HG03064 (cell line): ENCODE data around the gene CPLX3.

Experiments
- ATAC-seq: cut with Tn5 transposase; IDR thresholded peaks from one replicate; pipeline ENCODE4 v1.9.1; 2021; ENCODE audit warnings: low read depth; ENCODE audit not compliant: unreplicated experiment

CPLX3 gene

GRCh38 chr15:74867466-74868038 lies 41.1 kb downstream of the CPLX3 start:
- ATAC-seq = no peak

DNA sequence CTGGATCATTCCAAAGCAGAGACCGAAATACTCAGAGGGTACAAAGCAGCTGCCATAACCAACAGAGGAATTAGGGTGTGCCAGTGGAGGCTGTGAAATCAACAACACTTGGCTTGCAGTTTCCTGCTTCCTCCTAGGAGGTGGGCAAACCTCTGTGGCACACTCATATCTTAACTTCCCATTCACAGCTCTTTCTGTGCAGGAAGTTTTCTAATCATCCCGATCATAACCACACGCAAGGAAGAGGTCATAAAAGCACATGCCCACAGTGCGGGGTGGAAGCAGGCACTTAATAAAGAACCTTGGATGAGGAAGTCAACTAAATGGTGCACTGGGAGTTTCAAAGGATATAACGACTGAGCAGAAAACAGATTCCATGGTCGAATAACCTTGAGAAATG lies 41.6 kb downstream of the CPLX3 start:
- ATAC-seq = no peak

DNA sequence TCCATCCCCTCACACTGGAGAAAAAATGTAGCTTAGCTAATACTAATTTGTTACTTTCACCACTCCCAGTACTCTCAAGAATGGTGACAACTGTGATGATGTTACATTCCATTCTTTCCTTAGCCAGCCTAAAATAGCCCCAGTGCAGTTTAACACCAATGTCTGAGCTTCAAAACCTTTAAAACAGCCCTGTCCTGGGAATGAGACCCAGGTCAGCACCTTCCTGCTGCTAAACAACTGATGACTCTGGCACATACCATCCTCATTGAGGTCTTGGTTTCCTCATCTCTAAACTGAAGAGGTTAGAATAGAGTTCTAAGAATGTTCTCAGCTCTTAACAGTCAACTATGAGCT lies 42.9 kb downstream of the CPLX3 start:
- no peak for ATAC-seq

DNA sequence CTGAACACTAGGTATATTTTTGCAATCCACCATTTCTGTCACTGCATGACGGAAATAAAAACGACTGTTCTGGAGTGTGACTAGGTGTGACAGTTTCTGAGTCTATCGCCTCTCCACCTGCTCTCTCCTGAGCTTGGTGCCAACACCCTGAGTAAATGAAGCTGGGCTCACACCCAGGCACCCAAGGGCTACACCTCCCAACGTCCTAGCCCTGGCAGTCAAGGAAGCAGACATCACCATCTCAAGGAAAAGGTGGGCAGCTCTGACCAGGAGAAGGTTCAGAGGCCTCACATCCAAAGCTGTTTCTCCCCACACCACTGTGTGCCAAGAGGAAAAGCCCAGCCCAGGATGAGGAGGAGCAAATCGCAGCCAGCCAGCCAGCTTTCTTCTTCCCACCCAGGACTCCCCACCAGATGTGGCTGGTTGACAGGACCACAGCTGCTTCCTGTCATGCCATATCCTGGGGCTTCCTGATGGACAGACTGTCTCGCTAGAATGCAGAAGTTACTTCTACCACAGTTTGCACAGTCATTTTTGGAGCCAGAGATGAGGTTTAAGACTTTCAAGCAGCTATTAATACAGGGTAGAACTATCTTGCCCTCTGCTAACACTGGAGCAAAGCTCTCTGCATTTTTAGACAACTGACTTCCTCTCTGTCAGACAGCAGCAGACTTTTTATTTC lies 43.4 kb downstream of the CPLX3 start:
- peak; percentile 52 for ATAC-seq

GRCh38 chr15:74870436-74871215 lies 44.2 kb downstream of the CPLX3 start:
- no peak for ATAC-seq

DNA sequence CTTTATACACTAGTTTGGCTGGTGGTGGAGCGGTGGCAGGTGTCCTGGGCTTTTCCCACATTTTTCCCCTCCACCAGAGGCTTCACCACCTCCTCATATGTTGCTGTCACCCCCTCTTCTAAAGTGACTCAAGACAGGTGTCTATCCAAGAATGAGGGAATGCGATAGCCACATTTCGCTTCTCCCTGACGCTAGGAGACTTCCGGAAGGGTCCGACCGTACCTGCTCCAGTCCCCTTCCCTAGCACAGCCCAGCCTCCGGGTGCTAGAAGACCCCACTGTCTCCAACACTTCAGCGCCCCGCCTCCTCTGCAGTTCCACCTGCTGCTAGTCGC lies 46.2 kb downstream of the CPLX3 start:
- no peak for ATAC-seq

- ATAC-seq = peak; percentile 58
Observed at GRCh38 chr15:74873036-74873755, 46.8 kb downstream of the CPLX3 start, which contains the start of gene SCAMP2. Gene SCAMP2 (minus strand): TSS chr15:74873365. CDS start chr15:74873255, 110 bp downstream.

DNA sequence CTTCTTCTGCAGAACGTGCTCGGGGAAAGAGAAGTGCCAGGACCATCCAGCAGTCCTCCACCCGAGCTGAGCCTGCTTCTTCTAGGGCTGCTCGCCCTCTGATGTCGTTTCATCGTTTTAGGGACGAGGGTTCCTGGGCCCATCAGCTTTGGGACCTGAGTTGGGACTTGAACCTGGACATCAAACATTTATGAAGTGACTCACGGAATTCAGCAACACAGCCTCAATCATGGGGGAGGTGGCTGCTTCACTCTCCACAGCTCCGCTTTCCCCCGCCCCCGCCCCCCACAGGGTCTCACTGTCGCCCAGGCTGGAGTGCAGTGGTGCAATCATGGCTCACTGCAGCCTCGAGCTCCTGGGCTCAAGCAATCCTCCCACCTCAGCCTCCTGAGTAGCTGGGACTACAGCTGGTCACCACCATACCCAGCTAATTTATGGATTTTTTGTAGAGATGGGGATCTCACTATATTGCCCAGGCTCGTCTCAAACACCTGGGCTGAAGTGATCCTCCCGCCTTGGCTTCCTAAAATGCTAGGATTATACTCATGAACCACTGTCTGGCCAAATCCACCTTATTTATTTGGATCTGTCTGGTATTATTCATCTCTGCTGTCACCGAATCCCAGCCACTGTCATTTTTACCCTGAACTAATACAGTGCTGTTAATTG lies 47.5 kb downstream of the CPLX3 start:
- ATAC-seq = no peak

- no peak for ATAC-seq
Observed at GRCh38 chr15:74878273-74878672, 51.8 kb downstream of the CPLX3 start.
